Keratinocyte (primary cell): ENCODE results near the gene SYNM. TPM values are rescaled to one million over a fixed set of nuclear protein-coding genes. Genes with fewer than 3 reads are reported as not detected.

Experiments used
- DNase-seq: peaks from one replicate; pipeline ENCODE4 v3.0.0-alpha.2; 2011; ENCODE audit warnings: low read depth, missing footprints, low spot score
- FAIRE-seq: peaks from 2 replicates; lab custom pipeline; 2011; peaks lifted over from hg19 to GRCh38; lab: Jason Lieb, UNC
- H2AFZ ChIP-seq: 2 replicates; pipeline ENCODE4 v1.6.0; 2012; ENCODE audit warnings: low read length, control low read depth, inconsistent platforms; ENCODE audit not compliant: control insufficient read depth
- H3K27ac ChIP-seq: 2 replicates; pipeline ENCODE4 v1.5.1; 2011; ENCODE audit warnings: low read length; ENCODE audit not compliant: control insufficient read depth, insufficient read depth
- H3K27me3 ChIP-seq: 3 replicates; pipeline ENCODE4 v1.6.0; 2011; ENCODE audit warnings: low read length; ENCODE audit not compliant: control insufficient read depth, insufficient read depth; ENCODE audit errors: extremely low read depth
- H3K36me3 ChIP-seq, 2 experiments: 2 replicates in 1 of 2; 3 replicates in 1 of 2; pipeline ENCODE4 v1.5.1; 2011; ENCODE audit warnings: low read length in 2 of 2, mild to moderate bottlenecking in 1 of 2; ENCODE audit not compliant: control insufficient read depth in 2 of 2, insufficient read depth in 2 of 2; ENCODE audit errors: extremely low read depth in 1 of 2
- H3K4me1 ChIP-seq: 3 replicates; pipeline ENCODE4 v1.5.1; 2011; ENCODE audit warnings: low read length; ENCODE audit not compliant: control insufficient read depth, insufficient read depth; ENCODE audit errors: extremely low read depth
- H3K4me2 ChIP-seq: 3 replicates; pipeline ENCODE4 v1.6.0; 2011; ENCODE audit warnings: low read depth, low read length; ENCODE audit not compliant: control insufficient read depth, insufficient read depth; ENCODE audit errors: extremely low read depth
- H3K4me3 ChIP-seq, 3 experiments: fragments of 200-600 bp in 1 of 3; sonication (generic) in 1 of 3; 2 replicates in 2 of 3; 3 replicates in 1 of 3; pipeline ENCODE4 v1.5.1; 2011 to 2016; ENCODE audit warnings: low read length in 3 of 3, mild to moderate bottlenecking in 3 of 3, control low read depth in 2 of 3, inconsistent platforms in 1 of 3, low read depth in 1 of 3, mixed read lengths in 1 of 3, mixed run types in 1 of 3, moderate library complexity in 1 of 3; ENCODE audit not compliant: control insufficient read depth in 2 of 3, insufficient read depth in 2 of 3; ENCODE audit errors: extremely low read depth in 1 of 3
- H3K79me2 ChIP-seq: 2 replicates; pipeline ENCODE4 v1.6.0; 2012; ENCODE audit warnings: low read length; ENCODE audit not compliant: control insufficient read depth, insufficient read depth
- H3K9ac ChIP-seq: 3 replicates; pipeline ENCODE4 v1.6.0; 2011; ENCODE audit warnings: low read length; ENCODE audit not compliant: control insufficient read depth, insufficient read depth; ENCODE audit errors: extremely low read depth
- H3K9me1 ChIP-seq: 3 replicates; pipeline ENCODE4 v1.6.0; 2011; ENCODE audit warnings: low read length; ENCODE audit not compliant: control insufficient read depth, insufficient read depth; ENCODE audit errors: extremely low read depth
- H3K9me3 ChIP-seq: 2 replicates; pipeline ENCODE4 v1.5.1; 2012; ENCODE audit warnings: low read depth, low read length; ENCODE audit not compliant: control insufficient read depth
- H4K20me1 ChIP-seq: 3 replicates; pipeline ENCODE4 v1.6.0; 2011; ENCODE audit warnings: low read length; ENCODE audit not compliant: control insufficient read depth, insufficient read depth; ENCODE audit errors: extremely low read depth
- CTCF ChIP-seq, 3 experiments: IDR thresholded peaks in 1 of 3; conservative IDR thresholded peaks in 1 of 3; optimal IDR thresholded peaks in 1 of 3; 2 replicates in 2 of 3; 3 replicates in 1 of 3; pipeline versions ENCODE3 to v1.5.1; 2011; ENCODE audit warnings: low read length in 3 of 3, mild to moderate bottlenecking in 3 of 3, moderate library complexity in 2 of 3, control low read depth in 1 of 3, inconsistent platforms in 1 of 3; ENCODE audit not compliant: insufficient read depth in 2 of 3; ENCODE audit errors: extremely low read depth in 1 of 3
- EZH2 ChIP-seq: IDR thresholded peaks from one replicate; pipeline ENCODE4 v1.6.1; 2012; ENCODE audit warnings: inconsistent platforms, mild to moderate bottlenecking, low read length, moderate library complexity
- dilution Hi-C: fragments of 300-500 bp; cut with MboI; formaldehyde crosslinking; loops from one replicate; pipeline ENCODE4 v1.7.0; 2020; ENCODE audit warnings: low sequenced_read_pairs; ENCODE audit not compliant: extremely low pct_ligation_motif_present
- polyA plus RNA-seq, 5 experiments: library from polyadenylated mRNA; depleted of rRNA in 3 of 5; stranded (reverse) in 3 of 5; stranded (forward) in 1 of 5; unstranded in 1 of 5; fragments of >200 nt; gene quantifications; 1 replicate in 1 of 5; 2 replicates in 3 of 5; 3 replicates in 1 of 5; pipeline versions ENCODE4 v1.2.1 to v1.2.3, GENCODE V29; 2011 to 2012; ENCODE audit warnings: missing spikeins in 2 of 5, low read depth in 1 of 5, low replicate concordance in 1 of 5

The SYNM gene
- polyA plus RNA-seq, 1 donor (not counting 4 experiments of a cell fraction or from before 2014, with no cell fraction given) = 0.09 TPM

- Histone ChIP-seq H3K4me3 (peak overlapping the region in 2 of 3 experiments; percentile 18 to 55), H3K27ac (peak overlapping the region; percentile 20), H3K79me2 (no peaks in the 10 kb centered on the region), H4K20me1 (no peaks in the 10 kb centered on the region), H3K9me1 (no peaks in the 10 kb centered on the region), H3K4me2 (peak overlapping the region; percentile 90), H3K9me3 (no peaks in the 10 kb centered on the region), H3K36me3 (no peaks in the 10 kb centered on the region), H3K27me3 (peaks cover 12% of the 10 kb centered on the region), H3K4me1 (peaks cover 17% of the 10 kb centered on the region), H3K9ac (no peak overlapping the region), H2AFZ (peak overlapping the region; percentile 49)
- TF ChIP-seq EZH2 (no peak), CTCF (optimal IDR thresholded peaks at IDR 0.05 in 1 of 3, IDR thresholded peaks at IDR 0.05 in 1 of 3, conservative IDR thresholded peaks at IDR 0.05 in 1 of 3; ENCODE audit: extremely low read depth in 1 of 3, insufficient read depth in 2 of 3, low read length in 3 of 3) (no peak)
- DNase-seq (no peak), FAIRE-seq (no peak)
- dilution Hi-C loops = no loop called here
Observed at GRCh38 chr15:99122831-99123712, 18.2 kb downstream of the SYNM start.

- H3K27ac ChIP-seq = peak overlapping the region; percentile 20
- dilution Hi-C loops = no loop called here
Observed at GRCh38 chr15:99123713-99124451, 19.0 kb downstream of the SYNM start.

More at GRCh38 chr15:99123713-99124451, 19.0 kb downstream of the SYNM start:
- Histone ChIP-seq H2AFZ (peak overlapping the region; percentile 75), H3K36me3 (no peaks in the 10 kb centered on the region), H3K9me1 (no peaks in the 10 kb centered on the region), H3K27me3 (peaks cover 11% of the 10 kb centered on the region), H3K4me2 (peak overlapping the region; percentile 90), H4K20me1 (no peaks in the 10 kb centered on the region), H3K9ac (peak overlapping the region; percentile 33), H3K4me3 (peak overlapping the region in 2 of 3 experiments; percentile 40 to 55), H3K9me3 (no peaks in the 10 kb centered on the region), H3K79me2 (no peaks in the 10 kb centered on the region), H3K4me1 (peaks cover 17% of the 10 kb centered on the region)
- peak; percentile 91 for FAIRE-seq
- DNase-seq = peak; percentile 64
- TF ChIP-seq EZH2 (no peak), CTCF (optimal IDR thresholded peaks at IDR 0.05 in 1 of 3, IDR thresholded peaks at IDR 0.05 in 1 of 3, conservative IDR thresholded peaks at IDR 0.05 in 1 of 3; ENCODE audit: extremely low read depth in 1 of 3, insufficient read depth in 2 of 3, low read length in 3 of 3) (no peak)
